GM12801 (cell line): Measurements from ENCODE around the gene EVI2B.

Source experiments
- CTCF ChIP-seq: IDR thresholded peaks from one replicate; pipeline ENCODE4 v1.5.1; 2011; ENCODE audit warnings: control low read depth; ENCODE audit not compliant: insufficient read length; ENCODE audit errors: extremely low read depth

The EVI2B gene

GRCh38 chr17:31308372-31309334, 5.2 kb downstream of the EVI2B start:
- no peak for TF ChIP-seq CTCF

- TF ChIP-seq CTCF, result no peak
These were observed 6.2 kb downstream of the EVI2B start for GRCh38 chr17:31307640-31308039.

GRCh38 chr17:31299624-31300023, 14.2 kb downstream of the EVI2B start:
- TF ChIP-seq CTCF, result no peak

- no peak for TF ChIP-seq CTCF
These were observed 16.8 kb downstream of the EVI2B start, which contains the start of gene OMG for GRCh38 chr17:31297090-31297489. Gene OMG, minus strand, starts transcription at chr17:31297239. Its CDS starts 908 bp downstream, at chr17:31296331.

- TF ChIP-seq CTCF, result no peak
These were observed 17.7 kb downstream of the EVI2B start for GRCh38 chr17:31296142-31296541.

GRCh38 chr17:31295489-31295871, 18.4 kb downstream of the EVI2B start:
- no peak for TF ChIP-seq CTCF

GRCh38 chr17:31294820-31295488, 18.9 kb downstream of the EVI2B start:
- no peak for TF ChIP-seq CTCF
